ENCODE measurements around the gene USP40. TPM values are rescaled to one million over a fixed set of nuclear protein-coding genes. Genes with fewer than 3 reads are reported as not detected.

Gene USP40
- total RNA-seq, 6 donors from 2014 or later = 34.4 to 75.4 (median 50.4) TPM

DNA sequence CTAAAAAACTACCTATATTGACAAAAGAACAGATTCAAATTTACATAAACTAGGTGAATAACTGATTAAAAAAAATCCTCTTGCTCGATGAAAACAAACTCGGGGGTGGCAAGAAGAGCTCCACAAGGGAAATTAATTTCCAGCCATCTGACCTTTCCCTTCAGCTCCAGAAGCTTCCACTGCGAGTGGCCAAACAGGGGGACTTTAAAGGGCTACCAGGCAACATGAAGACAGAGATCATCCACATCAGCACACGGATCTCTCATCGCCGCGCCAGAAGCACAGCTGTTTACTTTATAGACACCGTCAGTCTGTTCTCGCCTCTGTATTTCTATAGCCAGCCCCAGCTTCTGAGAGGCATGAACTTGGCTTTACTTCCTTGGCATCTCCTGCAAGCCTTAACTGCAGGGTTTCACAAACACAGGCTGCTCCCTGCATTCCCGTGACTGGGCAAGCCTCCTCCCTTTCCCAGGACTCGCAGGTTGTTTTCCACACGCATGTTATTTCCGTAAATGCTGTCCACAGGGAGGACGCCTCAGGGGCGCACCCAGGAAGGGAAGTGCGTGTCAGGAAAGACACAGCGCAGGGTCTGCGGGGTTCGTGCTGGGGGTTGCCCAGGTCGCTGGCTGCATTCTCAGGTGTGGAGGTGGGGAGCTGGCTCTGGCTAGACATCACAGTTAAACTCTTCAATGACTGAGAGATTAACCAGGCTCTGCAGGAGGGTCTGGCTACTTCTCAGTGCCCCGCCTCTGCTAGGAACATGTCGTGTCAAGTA lies 85.0 kb downstream of the USP40 start:
- no peaks in the 10 kb centered on the region for H3K27me3 ChIP-seq
- ATAC-seq (ENCODE audit: low FRiP score in 2 of 2) (peak; percentile 16 to 71), DNase-seq (peak; percentile 60 to 74)
- peak overlapping the region in 2 of 4 donors; percentile 4 to 13 for H3K4me3 ChIP-seq
- peaks cover 5 to 35% (median 19%) of the 10 kb centered on the region in 4 donors for H3K4me1 ChIP-seq
- H3K9me3 ChIP-seq = no peaks in the 10 kb centered on the region
- TF ChIP-seq EP300 (IDR thresholded peaks at IDR 0.05) (peak in 2 of 4 donors; percentile 12 to 69), POLR2AphosphoS5 (IDR thresholded peaks at IDR 0.05) (peak in 1 of 2 donors; percentile 56), POLR2A (IDR thresholded peaks at IDR 0.05) (peak in 1 of 4 donors; percentile 40)
- TF ChIP-seq, protein P1, sequence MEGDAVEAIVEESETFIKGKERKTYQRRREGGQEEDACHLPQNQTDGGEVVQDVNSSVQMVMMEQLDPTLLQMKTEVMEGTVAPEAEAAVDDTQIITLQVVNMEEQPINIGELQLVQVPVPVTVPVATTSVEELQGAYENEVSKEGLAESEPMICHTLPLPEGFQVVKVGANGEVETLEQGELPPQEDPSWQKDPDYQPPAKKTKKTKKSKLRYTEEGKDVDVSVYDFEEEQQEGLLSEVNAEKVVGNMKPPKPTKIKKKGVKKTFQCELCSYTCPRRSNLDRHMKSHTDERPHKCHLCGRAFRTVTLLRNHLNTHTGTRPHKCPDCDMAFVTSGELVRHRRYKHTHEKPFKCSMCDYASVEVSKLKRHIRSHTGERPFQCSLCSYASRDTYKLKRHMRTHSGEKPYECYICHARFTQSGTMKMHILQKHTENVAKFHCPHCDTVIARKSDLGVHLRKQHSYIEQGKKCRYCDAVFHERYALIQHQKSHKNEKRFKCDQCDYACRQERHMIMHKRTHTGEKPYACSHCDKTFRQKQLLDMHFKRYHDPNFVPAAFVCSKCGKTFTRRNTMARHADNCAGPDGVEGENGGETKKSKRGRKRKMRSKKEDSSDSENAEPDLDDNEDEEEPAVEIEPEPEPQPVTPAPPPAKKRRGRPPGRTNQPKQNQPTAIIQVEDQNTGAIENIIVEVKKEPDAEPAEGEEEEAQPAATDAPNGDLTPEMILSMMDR (IDR thresholded peaks at IDR 0.05) = no peak
- peak overlapping the region; percentile 54 to 92 (median 77) for H3K27ac ChIP-seq
- peaks cover 4 to 77% (median 26%) of the 10 kb centered on the region in 4 donors for H3K36me3 ChIP-seq
- WGBS, 2 donors = 55 to 67% methylated on average over 22 of the region's 22 CpGs

GRCh38 chr2:233480490-233481202 lies 85.9 kb downstream of the USP40 start:
- H3K27ac ChIP-seq = peak overlapping the region; percentile 54 to 92 (median 77)
- ATAC-seq (ENCODE audit: low FRiP score in 2 of 2) = peak; percentile 54 to 85

GRCh38 chr2:233479616-233480489 lies 86.7 kb downstream of the USP40 start:
- H3K4me3 ChIP-seq = peak overlapping the region in 1 of 4 donors; percentile 13
- no peaks in the 10 kb centered on the region for H3K27me3 ChIP-seq
- peak in 1 of 2 donors; percentile 48 for DNase-seq
- H3K4me1 ChIP-seq = peaks cover 5 to 30% (median 13%) of the 10 kb centered on the region in 4 donors
- 87 to 88% methylated on average over 25 to 27 of the region's 27 CpGs for WGBS, 2 donors
- peaks cover 4 to 75% (median 27%) of the 10 kb centered on the region in 4 donors for H3K36me3 ChIP-seq
- no peak for ATAC-seq (ENCODE audit: low FRiP score in 2 of 2)
- no peaks in the 10 kb centered on the region for H3K9me3 ChIP-seq
- TF ChIP-seq POLR2AphosphoS5 (IDR thresholded peaks at IDR 0.05) = no peak
- TF ChIP-seq POLR2A (IDR thresholded peaks at IDR 0.05) = no peak
- no peak for TF ChIP-seq EP300 (IDR thresholded peaks at IDR 0.05)
- peak overlapping the region; percentile 54 to 92 (median 77) for H3K27ac ChIP-seq

More at GRCh38 chr2:233480490-233481202, 85.9 kb downstream of the USP40 start:
- Histone ChIP-seq H3K4me1 (peaks cover 5 to 30% (median 13%) of the 10 kb centered on the region in 4 donors), H3K9me3 (no peaks in the 10 kb centered on the region), H3K27me3 (no peaks in the 10 kb centered on the region), H3K36me3 (peaks cover 4 to 78% (median 29%) of the 10 kb centered on the region in 4 donors), H3K4me3 (peak overlapping the region in 2 of 4 donors; percentile 13)
- WGBS, 2 donors = 74 to 75% methylated on average over 21 of the region's 21 CpGs
- TF ChIP-seq POLR2A (IDR thresholded peaks at IDR 0.05) (peak in 2 of 4 donors; percentile 7 to 60), EP300 (IDR thresholded peaks at IDR 0.05) (peak in 1 of 4 donors; percentile 65), POLR2AphosphoS5 (IDR thresholded peaks at IDR 0.05) (no peak)
- TF ChIP-seq, protein P1 (IDR thresholded peaks at IDR 0.05) = peak in 4 of 6 experiments; percentile 30 to 62 (median 56)
- DNase-seq = peak; percentile 89 to 93

DNA sequence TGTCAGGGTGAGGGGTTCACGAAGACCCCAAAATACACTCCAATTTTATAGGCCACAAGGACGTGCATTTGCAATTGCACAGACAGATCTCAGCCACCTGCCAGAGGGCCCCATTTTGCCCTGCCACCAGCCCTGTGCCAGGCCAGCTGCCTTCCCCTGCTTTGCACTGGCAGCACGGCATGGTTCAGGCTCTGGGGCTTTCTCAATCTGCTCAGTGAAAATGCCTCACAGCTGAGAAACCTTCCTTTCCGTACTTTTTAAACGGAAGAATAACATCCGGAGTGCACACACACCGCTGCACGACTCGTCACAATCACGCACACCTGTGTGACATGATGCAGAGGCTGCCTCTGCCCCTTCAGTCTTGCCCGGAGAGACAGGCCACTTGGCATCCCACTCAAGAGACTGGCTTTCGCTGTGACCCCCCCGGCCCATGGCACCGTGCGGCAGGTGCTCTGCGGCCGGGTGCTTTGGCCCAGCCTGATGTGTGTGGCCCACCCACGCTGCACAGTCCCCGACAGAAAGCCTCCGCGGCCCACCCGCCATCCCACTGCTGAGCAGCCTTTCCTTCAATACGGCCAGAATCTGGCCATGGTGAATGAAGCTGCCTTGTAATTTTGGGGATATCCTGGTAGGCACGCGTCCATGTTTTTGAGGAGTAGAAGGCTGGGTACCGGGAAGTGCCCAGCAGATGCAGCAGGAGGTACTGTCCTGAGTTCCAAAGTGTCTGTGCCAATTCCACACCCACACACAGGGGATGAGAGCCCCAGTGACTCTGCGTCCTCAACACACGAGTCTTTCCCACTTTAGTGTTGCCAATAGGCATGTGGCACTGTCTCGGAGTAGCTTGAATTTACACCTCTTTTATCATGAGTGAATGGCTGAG lies 88.8 kb downstream of the USP40 start:
- ATAC-seq (ENCODE audit: low FRiP score in 2 of 2) (no peak), DNase-seq (peak in 1 of 2 donors; percentile 68)
- H3K9me3 ChIP-seq = no peaks in the 10 kb centered on the region
- no peaks in the 10 kb centered on the region for H3K27me3 ChIP-seq
- peaks cover 5 to 27% (median 13%) of the 10 kb centered on the region in 4 donors for H3K4me1 ChIP-seq
- H3K4me3 ChIP-seq = no peak overlapping the region
- 93 to 94% methylated on average over 16 to 29 of the region's 29 CpGs for WGBS, 2 donors
- peaks cover 4 to 54% (median 18%) of the 10 kb centered on the region in 4 donors for H3K36me3 ChIP-seq
- TF ChIP-seq POLR2A (IDR thresholded peaks at IDR 0.05) (no peak), POLR2AphosphoS5 (IDR thresholded peaks at IDR 0.05) (no peak), EP300 (IDR thresholded peaks at IDR 0.05) (no peak)
- TF ChIP-seq, protein P1 (IDR thresholded peaks at IDR 0.05) = no peak
- H3K27ac ChIP-seq = no peak overlapping the region
